ENCODE results near the gene FMR1. TPM values are rescaled to one million over a fixed set of nuclear protein-coding genes. Genes with fewer than 3 reads are reported as not detected.

Gene FMR1
- total RNA-seq, 4 donors from 2014 or later: 26.9 to 86.8 (median 66.5) TPM

GRCh38 chrX:147962476-147962875, 50.8 kb downstream of the FMR1 start:
- Histone ChIP-seq H3K27ac (no peak overlapping the region), H3K4me1 (no peaks in the 10 kb centered on the region), H3K4me3 (no peak overlapping the region), H3K36me3 (no peaks in the 10 kb centered on the region), H3K27me3 (no peaks in the 10 kb centered on the region), H3K9me3 (no peaks in the 10 kb centered on the region)
- no peak for TF ChIP-seq CTCF (IDR thresholded peaks at IDR 0.05)
- TF ChIP-seq POLR2A (IDR thresholded peaks at IDR 0.05): no peak
- intact Hi-C loops (cut with DNase I; ENCODE audit: low total_unique reads): no loop called here
- DNase-seq: no peak

- no peak overlapping the region for H3K4me3 ChIP-seq
- DNase-seq: no peak
Measured at GRCh38 chrX:147978931-147979330, 67.2 kb downstream of the FMR1 start.

GRCh38 chrX:147981038-147981752, 69.5 kb downstream of the FMR1 start, which contains the start of gene FMR1NB:
Gene FMR1NB, plus strand, starts transcription at chrX:147981337. Its CDS starts 66 bp downstream, at chrX:147981403.
- TF ChIP-seq POLR2A (IDR thresholded peaks at IDR 0.05) (no peak), CTCF (IDR thresholded peaks at IDR 0.05) (no peak)
- intact Hi-C loops (cut with DNase I; ENCODE audit: low total_unique reads): no loop called here
- Histone ChIP-seq H3K4me3 (no peak within 1 kb of the TSS), H3K27me3 (no peaks in the 10 kb centered on the region), H3K27ac (no peak within 1 kb of the TSS), H3K36me3 (no peaks in the 10 kb centered on the region), H3K9me3 (no peaks in the 10 kb centered on the region), H3K4me1 (no peaks in the 10 kb centered on the region)
- no peak for DNase-seq

More at GRCh38 chrX:147978931-147979330, 67.2 kb downstream of the FMR1 start:
- intact Hi-C loops (cut with DNase I; ENCODE audit: low total_unique reads): no loop called here
- no peak for TF ChIP-seq CTCF (IDR thresholded peaks at IDR 0.05)
- no peak for TF ChIP-seq POLR2A (IDR thresholded peaks at IDR 0.05)
- Histone ChIP-seq H3K36me3 (no peaks in the 10 kb centered on the region), H3K27me3 (no peaks in the 10 kb centered on the region), H3K27ac (no peak overlapping the region), H3K4me1 (no peaks in the 10 kb centered on the region), H3K9me3 (no peaks in the 10 kb centered on the region)

Small RNA genes lying within 50 kb of the gene (small RNA-seq; reads per million reads assigned to genes)
- not detected for gene RF02118

Other genes with a start within 250 kb of the FMR1 start
- not detected for gene FMR1NB, start 69.4 kb downstream of the FMR1 start, total RNA-seq